ENCODE data around the gene IPPK. TPM values are rescaled to one million over a fixed set of nuclear protein-coding genes. Genes with fewer than 3 reads are reported as not detected.

IPPK gene
- total RNA-seq, 2 experiments from 2014 or later = 10.8 to 11.0 TPM

GRCh38 chr9:92682269-92682668 is 12.3 kb upstream of the IPPK start:
- no peak for DNase-seq
- H3K27me3 Mint-ChIP-seq = no peaks in the 10 kb centered on the region
- no peaks in the 10 kb centered on the region for H3K4me1 Mint-ChIP-seq (ENCODE audit: low read depth)
- H3K36me3 Mint-ChIP-seq = no peaks in the 10 kb centered on the region
- no peak overlapping the region for H3K27ac Mint-ChIP-seq
- POLR2A ChIA-PET = interaction anchor here (0.6 kb wide), 1 partner anchor 635 kb away, joined by 4 read pairs; no protein-coding TSS in a partner anchor
- intact Hi-C loops (cut with micrococcal nuclease) = no loop called here
- no peak overlapping the region for H3K4me3 Mint-ChIP-seq
- H3K9me3 Mint-ChIP-seq = no peaks in the 10 kb centered on the region
- CTCF ChIA-PET = no interaction called here

GRCh38 chr9:92680166-92681119 is 10.5 kb upstream of the IPPK start:
- no peak for DNase-seq
- Mint-ChIP-seq H3K4me1 (ENCODE audit: low read depth) (no peaks in the 10 kb centered on the region), H3K27ac (no peak overlapping the region), H3K36me3 (no peaks in the 10 kb centered on the region), H3K9me3 (no peaks in the 10 kb centered on the region), H3K27me3 (no peaks in the 10 kb centered on the region), H3K4me3 (no peak overlapping the region)
- intact Hi-C loops (cut with micrococcal nuclease) = no loop called here
- POLR2A ChIA-PET = no interaction called here
- CTCF ChIA-PET = no interaction called here

GRCh38 chr9:92679413-92680165 is 9.7 kb upstream of the IPPK start:
- no peak for DNase-seq
- POLR2A ChIA-PET = no interaction called here
- H3K9me3 Mint-ChIP-seq = no peaks in the 10 kb centered on the region
- H3K27ac Mint-ChIP-seq = no peak overlapping the region
- no peak overlapping the region for H3K4me3 Mint-ChIP-seq
- CTCF ChIA-PET = no interaction called here
- intact Hi-C loops (cut with micrococcal nuclease) = no loop called here
- H3K4me1 Mint-ChIP-seq (ENCODE audit: low read depth) = no peaks in the 10 kb centered on the region
- H3K27me3 Mint-ChIP-seq = no peaks in the 10 kb centered on the region
- no peaks in the 10 kb centered on the region for H3K36me3 Mint-ChIP-seq

GRCh38 chr9:92671323-92671722 is 1.4 kb upstream of the IPPK start:
- POLR2A ChIA-PET = interaction anchor here (1.5 to 1.7 kb wide), 2 partner anchors 93 to 346 kb away, joined by 11 to 15 read pairs; partner anchors contain the start of genes BICD2, CENPP and NOL8
- H3K27ac Mint-ChIP-seq = no peak overlapping the region
- no peaks in the 10 kb centered on the region for H3K9me3 Mint-ChIP-seq
- H3K4me3 Mint-ChIP-seq = peak overlapping the region; percentile 95
- intact Hi-C loops (cut with micrococcal nuclease) = loop anchor here (2.0 to 5.0 kb wide), 2 partner anchors 36 to 119 kb away; no protein-coding TSS in a partner anchor
- peak; percentile 11 for DNase-seq
- H3K36me3 Mint-ChIP-seq = peaks cover 4% of the 10 kb centered on the region
- CTCF ChIA-PET = interaction anchor here (1.2 to 1.8 kb wide), 3 partner anchors 36 to 120 kb away, joined by 4 to 10 read pairs (median 4); no protein-coding TSS in a partner anchor
- no peaks in the 10 kb centered on the region for H3K27me3 Mint-ChIP-seq
- peaks cover 28% of the 10 kb centered on the region for H3K4me1 Mint-ChIP-seq (ENCODE audit: low read depth)

GRCh38 chr9:92669527-92669889 is 423 bp downstream of the IPPK start:
- peak; percentile 41 for DNase-seq
- Mint-ChIP-seq H3K36me3 (peaks cover 6% of the 10 kb centered on the region), H3K27me3 (no peaks in the 10 kb centered on the region), H3K9me3 (no peaks in the 10 kb centered on the region), H3K4me3 (peak overlapping the region; percentile 95), H3K27ac (peak overlapping the region; percentile 53), H3K4me1 (ENCODE audit: low read depth) (peaks cover 41% of the 10 kb centered on the region)
- ChIA-PET CTCF (interaction anchor here (1.0 to 1.8 kb wide), 6 partner anchors 37 to 531 kb away, joined by 3 to 10 read pairs (median 5); partner anchors contain the start of gene BICD2), POLR2A (interaction anchor here (1.3 to 1.7 kb wide), 2 partner anchors 344 to 428 kb away, joined by 3 to 11 read pairs; partner anchors contain the start of genes CENPP and NOL8)
- intact Hi-C loops (cut with micrococcal nuclease) = no loop called here

- peak overlapping the region; percentile 53 for H3K27ac Mint-ChIP-seq
- H3K36me3 Mint-ChIP-seq = peaks cover 6% of the 10 kb centered on the region
- CTCF ChIA-PET = interaction anchor here (0.7 to 1.3 kb wide), 3 partner anchors 38 to 140 kb away, joined by 3 read pairs; no protein-coding TSS in a partner anchor
- peak overlapping the region; percentile 95 for H3K4me3 Mint-ChIP-seq
- H3K27me3 Mint-ChIP-seq = no peaks in the 10 kb centered on the region
- POLR2A ChIA-PET = no interaction called here
- H3K9me3 Mint-ChIP-seq = no peaks in the 10 kb centered on the region
- intact Hi-C loops (cut with micrococcal nuclease) = no loop called here
- peak; percentile 57 for DNase-seq
- peaks cover 41% of the 10 kb centered on the region for H3K4me1 Mint-ChIP-seq (ENCODE audit: low read depth)
Observed at GRCh38 chr9:92668746-92669526, 995 bp downstream of the IPPK start.

- no peaks in the 10 kb centered on the region for H3K9me3 Mint-ChIP-seq
- no peak overlapping the region for H3K27ac Mint-ChIP-seq
- POLR2A ChIA-PET = no interaction called here
- peaks cover 9% of the 10 kb centered on the region for H3K36me3 Mint-ChIP-seq
- intact Hi-C loops (cut with micrococcal nuclease) = no loop called here
- DNase-seq = no peak
- H3K4me1 Mint-ChIP-seq (ENCODE audit: low read depth) = peaks cover 44% of the 10 kb centered on the region
- no peak overlapping the region for H3K4me3 Mint-ChIP-seq
- CTCF ChIA-PET = interaction anchor here (1.2 kb wide), 1 partner anchor 124 kb away, joined by 4 read pairs; no protein-coding TSS in a partner anchor
- H3K27me3 Mint-ChIP-seq = no peaks in the 10 kb centered on the region
Observed at GRCh38 chr9:92666912-92667532, 2.9 kb downstream of the IPPK start.

GRCh38 chr9:92666236-92666635 is 3.7 kb downstream of the IPPK start:
- intact Hi-C loops (cut with micrococcal nuclease) = no loop called here
- ChIA-PET POLR2A (no interaction called here), CTCF (interaction anchor here (1.2 kb wide), 1 partner anchor 125 kb away, joined by 4 read pairs; no protein-coding TSS in a partner anchor)
- no peak overlapping the region for H3K4me3 Mint-ChIP-seq
- no peaks in the 10 kb centered on the region for H3K9me3 Mint-ChIP-seq
- H3K27ac Mint-ChIP-seq = no peak overlapping the region
- no peak for DNase-seq
- H3K36me3 Mint-ChIP-seq = peaks cover 12% of the 10 kb centered on the region
- no peaks in the 10 kb centered on the region for H3K27me3 Mint-ChIP-seq
- peaks cover 44% of the 10 kb centered on the region for H3K4me1 Mint-ChIP-seq (ENCODE audit: low read depth)

- ChIA-PET CTCF (interaction anchor here (1.2 kb wide), 1 partner anchor 125 kb away, joined by 4 read pairs; no protein-coding TSS in a partner anchor), POLR2A (no interaction called here)
- H3K4me3 Mint-ChIP-seq = no peak overlapping the region
Observed at GRCh38 chr9:92665836-92666235, 4.1 kb downstream of the IPPK start.

GRCh38 chr9:92664394-92665152 is 5.4 kb downstream of the IPPK start:
- DNase-seq = peak; percentile 38
- CTCF ChIA-PET = interaction anchor here (0.8 to 1.0 kb wide), 2 partner anchors 29 to 126 kb away, joined by 3 to 4 read pairs; no protein-coding TSS in a partner anchor
- POLR2A ChIA-PET = no interaction called here
- Mint-ChIP-seq H3K4me1 (ENCODE audit: low read depth) (peaks cover 43% of the 10 kb centered on the region), H3K36me3 (peaks cover 10% of the 10 kb centered on the region), H3K27ac (peak overlapping the region; percentile 23), H3K4me3 (no peak overlapping the region), H3K27me3 (no peaks in the 10 kb centered on the region), H3K9me3 (no peaks in the 10 kb centered on the region)
- intact Hi-C loops (cut with micrococcal nuclease) = no loop called here

More at GRCh38 chr9:92665836-92666235, 4.1 kb downstream of the IPPK start:
- H3K9me3 Mint-ChIP-seq = no peaks in the 10 kb centered on the region
- intact Hi-C loops (cut with micrococcal nuclease) = no loop called here
- DNase-seq = no peak
- H3K4me1 Mint-ChIP-seq (ENCODE audit: low read depth) = peaks cover 43% of the 10 kb centered on the region
- no peaks in the 10 kb centered on the region for H3K27me3 Mint-ChIP-seq
- peaks cover 12% of the 10 kb centered on the region for H3K36me3 Mint-ChIP-seq
- H3K27ac Mint-ChIP-seq = no peak overlapping the region
